Liver (tissue), 9 donors: ENCODE measurements around the gene NOTCH1. TPM values are rescaled to one million over a fixed set of nuclear protein-coding genes. Genes with fewer than 3 reads are reported as not detected.

Source experiments
- DNase-seq: peaks from one replicate; pipeline ENCODE4 v3.0.0-alpha.2; 2017; ENCODE audit warnings: low spot score
- H3K27ac ChIP-seq, 2 donors: one replicate each; pipeline ENCODE4 v1.7.0; 2013; ENCODE audit warnings: inconsistent platforms in 2 of 2, low read length in 2 of 2, control low read depth in 1 of 2, low read depth in 1 of 2, mild to moderate bottlenecking in 1 of 2
- H3K27me3 ChIP-seq, 4 donors: one replicate each; pipeline versions ENCODE4 v1.6.1 to v1.7.0; 2013; ENCODE audit warnings: low read length in 3 of 4, inconsistent platforms in 1 of 4, mild to moderate bottlenecking in 1 of 4, moderate library complexity in 1 of 4; ENCODE audit not compliant: control insufficient read depth in 4 of 4, insufficient read depth in 4 of 4
- H3K36me3 ChIP-seq, 4 donors: one replicate each; pipeline versions ENCODE4 v1.6.1 to v1.7.0; 2013; ENCODE audit warnings: low read length in 3 of 4, mild to moderate bottlenecking in 3 of 4, low read depth in 1 of 4, moderate library complexity in 1 of 4; ENCODE audit not compliant: control insufficient read depth in 4 of 4, insufficient read depth in 3 of 4
- H3K4me1 ChIP-seq, 4 donors: one replicate each; pipeline versions ENCODE4 v1.6.1 to v1.7.0; 2013; ENCODE audit warnings: low read length in 3 of 4, mild to moderate bottlenecking in 3 of 4, moderate library complexity in 1 of 4; ENCODE audit not compliant: control insufficient read depth in 4 of 4, insufficient read depth in 4 of 4
- H3K4me3 ChIP-seq, 3 donors: one replicate each; pipeline versions ENCODE4 v1.6.1 to v1.7.0; 2013; ENCODE audit warnings: low read length in 3 of 3, control low read depth in 1 of 3, low read depth in 1 of 3, mild to moderate bottlenecking in 1 of 3
- H3K9ac ChIP-seq, 2 donors: one replicate each; pipeline ENCODE4 v1.7.0; 2013; ENCODE audit warnings: low read length in 2 of 2, mild to moderate bottlenecking in 2 of 2, moderate library complexity in 2 of 2, control low read depth in 1 of 2, low read depth in 1 of 2
- H3K9me3 ChIP-seq, 4 donors: one replicate each; pipeline versions ENCODE4 v1.6.1 to v1.7.0; 2013; ENCODE audit warnings: low read length in 3 of 4; ENCODE audit not compliant: control insufficient read depth in 4 of 4
- ATF3 ChIP-seq: IDR thresholded peaks from 2 replicates; pipeline ENCODE4 v1.6.1; 2016; ENCODE audit warnings: antibody characterized with exemption
- CTCF ChIP-seq: fragments of 150-350 bp; IDR thresholded peaks from 2 replicates; pipeline ENCODE4 v1.5.1; 2017; ENCODE audit warnings: improper control_type of control experiment, low read depth, low read length; ENCODE audit not compliant: missing input control
- EGR1 ChIP-seq, 2 donors: IDR thresholded peaks; 2 replicates each; pipeline ENCODE4 v1.6.1; 2016 to 2018; ENCODE audit warnings: antibody characterized with exemption in 2 of 2, low read depth in 2 of 2
- FOXA1 ChIP-seq: IDR thresholded peaks from 2 replicates; pipeline ENCODE4 v1.6.1; 2016; ENCODE audit warnings: antibody characterized with exemption
- FOXA2 ChIP-seq: IDR thresholded peaks from 2 replicates; pipeline ENCODE4 v1.6.1; 2016; ENCODE audit warnings: antibody characterized with exemption
- GABPA ChIP-seq, 2 donors: IDR thresholded peaks in 1 of 2; conservative IDR thresholded peaks in 1 of 2; 2 replicates each; pipeline ENCODE4 v1.6.1; 2016; ENCODE audit warnings: antibody characterized with exemption in 2 of 2, mild to moderate bottlenecking in 1 of 2, moderate library complexity in 1 of 2
- HNF4A ChIP-seq, 2 donors: conservative IDR thresholded peaks; 2 replicates each; pipeline ENCODE4 v1.6.1; 2016; ENCODE audit warnings: antibody characterized with exemption in 2 of 2, mild to moderate bottlenecking in 2 of 2
- HNF4G ChIP-seq: IDR thresholded peaks from 2 replicates; pipeline ENCODE4 v1.6.1; 2016; ENCODE audit warnings: antibody characterized with exemption
- MAX ChIP-seq: IDR thresholded peaks from 2 replicates; pipeline ENCODE4 v1.6.1; 2016; ENCODE audit warnings: antibody characterized with exemption
- NR2F2 ChIP-seq: IDR thresholded peaks from 2 replicates; pipeline ENCODE4 v1.6.1; 2016; ENCODE audit warnings: antibody characterized with exemption
- RAD21 ChIP-seq, 2 donors: IDR thresholded peaks; 2 replicates each; pipeline ENCODE4 v1.6.1; 2016; ENCODE audit warnings: antibody characterized with exemption in 2 of 2, mild to moderate bottlenecking in 2 of 2
- REST ChIP-seq: IDR thresholded peaks from 2 replicates; pipeline ENCODE4 v1.6.1; 2016; ENCODE audit warnings: antibody characterized with exemption, mild to moderate bottlenecking
- RXRA ChIP-seq, 2 donors: IDR thresholded peaks; 2 replicates each; pipeline ENCODE4 v1.6.1; 2017 to 2018; ENCODE audit warnings: antibody characterized with exemption in 2 of 2, mild to moderate bottlenecking in 1 of 2
- SP1 ChIP-seq: IDR thresholded peaks from 2 replicates; pipeline ENCODE4 v1.6.1; 2018; ENCODE audit warnings: antibody characterized with exemption, mild to moderate bottlenecking
- TAF1 ChIP-seq: conservative IDR thresholded peaks from 2 replicates; pipeline ENCODE4 v1.6.1; 2016; ENCODE audit warnings: antibody characterized with exemption, mild to moderate bottlenecking
- YY1 ChIP-seq: IDR thresholded peaks from 2 replicates; pipeline ENCODE4 v1.6.1; 2016; ENCODE audit warnings: antibody characterized with exemption, mild to moderate bottlenecking
- ZBTB33 ChIP-seq: IDR thresholded peaks from 2 replicates; pipeline ENCODE4 v1.6.1; 2016; ENCODE audit warnings: antibody characterized with exemption
- WGBS: extraction: QIAGEN DNeasy Blood & Tissue Kit; methylation state at CpG from one replicate; pipeline ENCODE4 v1.1.7; 2013; 5-methylcytosine and 5-hydroxymethylcytosine counted together
- polyA plus RNA-seq, 2 donors: library from polyadenylated mRNA; stranded (reverse) in 1 of 2; unstranded in 1 of 2; fragments of 200-250 nt in 1 of 2; fragments of >200 nt in 1 of 2; fragmentation: Nextera tagmentation in 1 of 2; extraction: Ambion mirVana in 1 of 2; gene quantifications; one replicate each; pipeline versions ENCODE4 v1.2.1 to v1.2.3, GENCODE V29; 2013 to 2015
- total RNA-seq, 2 donors: library from RNA; depleted of rRNA; stranded (reverse); fragments of >200 nt; gene quantifications; one replicate each; pipeline ENCODE4 v1.2.3, GENCODE V29; 2014
- donor health status: healthy.
- donor health status: healthy.
- donor health status: healthy.
- donor health status: healthy.
- donor health status: healthy.

The NOTCH1 gene
- total and polyA plus RNA-seq, 4 donors, result 2.4 to 22.3 (median 8.5) TPM

- no peak overlapping the region for H3K9ac ChIP-seq
- H3K4me1 ChIP-seq, result no peaks in the 10 kb centered on the region
- peaks cover 50 to 98% (median 70%) of the 10 kb centered on the region in 4 donors for H3K36me3 ChIP-seq
- H3K4me3 ChIP-seq, result no peak overlapping the region
- no peaks in the 10 kb centered on the region for H3K9me3 ChIP-seq
- no peak overlapping the region for H3K27ac ChIP-seq
- TF ChIP-seq MAX (no peak), GABPA (IDR thresholded peaks at IDR 0.05 in 1 of 2, conservative IDR thresholded peaks at IDR 0.05 in 1 of 2) (no peak), RAD21 (IDR thresholded peaks at IDR 0.05) (no peak), HNF4A (conservative IDR thresholded peaks at IDR 0.05) (no peak), FOXA2 (no peak), HNF4G (no peak), FOXA1 (no peak), NR2F2 (no peak), EGR1 (IDR thresholded peaks at IDR 0.05; ENCODE audit: low read depth in 2 of 2) (no peak), ZBTB33 (no peak), ATF3 (no peak), YY1 (no peak), CTCF (no peak), RXRA (IDR thresholded peaks at IDR 0.05) (no peak), TAF1 (no peak), REST (no peak), SP1 (no peak)
- DNase-seq, result no peak
- H3K27me3 ChIP-seq, result no peaks in the 10 kb centered on the region
- WGBS, result 93% methylated on average over 12 of the region's 12 CpGs
Measured at GRCh38 chr9:136470792-136471469, 74.9 kb downstream of the NOTCH1 start.
